GM18858 (cell line): Measurements from ENCODE around the gene SRC.

Experiments used
- ATAC-seq: cut with Tn5 transposase; IDR thresholded peaks from one replicate; pipeline ENCODE4 v1.9.1; 2021; ENCODE audit not compliant: unreplicated experiment

The SRC gene

GRCh38 chr20:37407573-37408002, 61.6 kb downstream of the SRC start:
- ATAC-seq: no peak

- ATAC-seq: no peak
Measured at GRCh38 chr20:37408302-37409193, 62.6 kb downstream of the SRC start.

GRCh38 chr20:37411408-37412219, 65.7 kb downstream of the SRC start:
- ATAC-seq: no peak

- ATAC-seq: no peak
Measured at GRCh38 chr20:37413023-37413334, 67.0 kb downstream of the SRC start.

GRCh38 chr20:37413379-37413778, 67.4 kb downstream of the SRC start:
- ATAC-seq: no peak

- ATAC-seq: no peak
Measured at GRCh38 chr20:37414224-37415035, 68.5 kb downstream of the SRC start.

- no peak for ATAC-seq
Measured at GRCh38 chr20:37415118-37416085, 69.5 kb downstream of the SRC start.

GRCh38 chr20:37416100-37416847, 70.3 kb downstream of the SRC start:
- ATAC-seq: no peak

GRCh38 chr20:37416848-37417616, 71.1 kb downstream of the SRC start:
- ATAC-seq: no peak

GRCh38 chr20:37417617-37418467, 71.9 kb downstream of the SRC start:
- no peak for ATAC-seq

GRCh38 chr20:37418591-37419109, 72.7 kb downstream of the SRC start:
- ATAC-seq: no peak

- ATAC-seq: no peak
Measured at GRCh38 chr20:37419307-37419706, 73.4 kb downstream of the SRC start.

- no peak for ATAC-seq
Measured at GRCh38 chr20:37419774-37420542, 74.0 kb downstream of the SRC start.

GRCh38 chr20:37420610-37421009, 74.7 kb downstream of the SRC start:
- ATAC-seq: no peak

GRCh38 chr20:37421060-37421905, 75.3 kb downstream of the SRC start:
- no peak for ATAC-seq

GRCh38 chr20:37421988-37422387, 76.0 kb downstream of the SRC start:
- no peak for ATAC-seq
